Keratinocyte (primary cell): ENCODE measurements around the gene HDAC7.

ENCODE experiments used
- CTCF ChIP-seq, 3 experiments: IDR thresholded peaks in 1 of 3; conservative IDR thresholded peaks in 1 of 3; optimal IDR thresholded peaks in 1 of 3; 2 replicates in 2 of 3; 3 replicates in 1 of 3; pipeline versions ENCODE3 to v1.5.1; 2011; ENCODE audit warnings: low read length in 3 of 3, mild to moderate bottlenecking in 3 of 3, moderate library complexity in 2 of 3, control low read depth in 1 of 3, inconsistent platforms in 1 of 3; ENCODE audit not compliant: insufficient read depth in 2 of 3; ENCODE audit errors: extremely low read depth in 1 of 3
- EZH2 ChIP-seq: IDR thresholded peaks from one replicate; pipeline ENCODE4 v1.6.1; 2012; ENCODE audit warnings: inconsistent platforms, mild to moderate bottlenecking, low read length, moderate library complexity

DNA sequence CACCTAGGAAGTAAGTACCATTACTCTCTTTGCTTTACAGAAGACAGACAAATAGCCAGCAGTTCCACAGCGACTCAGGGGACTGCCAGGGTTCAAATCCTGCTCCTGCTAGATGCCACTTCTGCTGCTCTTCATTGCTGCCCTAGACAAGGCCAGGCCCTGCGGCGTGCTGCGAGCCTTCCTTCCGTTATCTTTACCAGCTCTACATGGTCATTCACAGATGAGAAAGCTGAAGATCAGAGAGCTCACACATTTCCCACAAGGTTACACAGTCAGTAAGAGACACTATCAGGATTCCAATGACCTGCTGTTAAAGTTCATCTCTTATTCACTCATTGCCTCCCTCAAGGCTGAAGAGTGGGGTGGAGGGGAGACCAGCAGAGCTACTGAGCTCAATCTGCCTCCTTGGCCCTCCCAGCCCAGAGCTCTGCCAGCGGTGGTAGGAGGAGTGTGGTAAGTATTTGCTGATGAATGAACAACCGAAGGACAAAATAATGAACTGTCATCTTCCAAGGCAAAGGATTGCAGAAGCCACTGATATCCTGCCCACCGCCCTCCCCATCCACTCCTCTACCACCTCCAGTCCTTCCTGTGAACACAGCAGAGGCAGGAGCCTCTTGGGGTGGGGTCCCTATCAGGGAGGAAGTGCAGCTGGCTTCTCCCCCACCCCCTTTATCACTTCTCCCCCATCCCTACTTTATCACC, 14.6 kb upstream of the HDAC7 start:
- TF ChIP-seq EZH2 (no peak), CTCF (optimal IDR thresholded peaks at IDR 0.05 in 1 of 3, IDR thresholded peaks at IDR 0.05 in 1 of 3, conservative IDR thresholded peaks at IDR 0.05 in 1 of 3; ENCODE audit: extremely low read depth in 1 of 3, insufficient read depth in 2 of 3, low read length in 3 of 3) (no peak)
